Hepatocyte (in vitro differentiated cells): ENCODE results near the gene DAB2. TPM values are rescaled to one million over a fixed set of nuclear protein-coding genes. Genes with fewer than 3 reads are reported as not detected.
A peak's percentile ranks its signal among the peaks of the same experiment; 100 is the strongest.

Experiments
- DNase-seq: peaks from one replicate; pipeline ENCODE4 v3.0.0-alpha.2; 2016; ENCODE audit warnings: low spot score
- H2AFZ ChIP-seq: fragments of 200-600 bp; sonication (generic); 2 replicates; pipeline ENCODE4 v1.6.0; 2016; ENCODE audit warnings: antibody characterized with exemption, mild to moderate bottlenecking
- H3K27ac ChIP-seq: fragments of 200-600 bp; sonication (generic); 2 replicates; pipeline ENCODE4 v1.5.1; 2016; ENCODE audit warnings: mild to moderate bottlenecking
- H3K27me3 ChIP-seq: fragments of 200-600 bp; sonication (generic); 2 replicates; pipeline ENCODE4 v1.6.1; 2016
- H3K36me3 ChIP-seq: fragments of 200-600 bp; sonication (generic); replicated peaks from 2 replicates; pipeline ENCODE4 v1.5.1; 2016; ENCODE audit warnings: low read depth; ENCODE audit not compliant: insufficient read depth
- H3K4me1 ChIP-seq: fragments of 200-600 bp; sonication (generic); 2 replicates; pipeline ENCODE4 v1.5.1; 2016; ENCODE audit warnings: mild to moderate bottlenecking, moderate library complexity; ENCODE audit not compliant: insufficient read depth
- H3K4me2 ChIP-seq: fragments of 200-600 bp; sonication (generic); 2 replicates; pipeline ENCODE4 v1.6.0; 2016
- H3K4me3 ChIP-seq: fragments of 200-600 bp; sonication (generic); 2 replicates; pipeline ENCODE4 v1.5.1; 2016; ENCODE audit warnings: mild to moderate bottlenecking
- H3K79me2 ChIP-seq: fragments of 200-600 bp; sonication (generic); 2 replicates; pipeline ENCODE4 v1.6.0; 2017; ENCODE audit warnings: mild to moderate bottlenecking
- H3K9me2 ChIP-seq: fragments of 200-600 bp; sonication (generic); replicated peaks from 2 replicates; pipeline ENCODE4 v1.6.0; 2017; ENCODE audit warnings: mild to moderate bottlenecking; ENCODE audit not compliant: insufficient read depth
- H3K9me3 ChIP-seq: fragments of 200-600 bp; sonication (generic); 2 replicates; pipeline ENCODE4 v1.5.1; 2016; ENCODE audit warnings: low read depth, mild to moderate bottlenecking
- H4K20me1 ChIP-seq: fragments of 200-600 bp; sonication (generic); 2 replicates; pipeline ENCODE4 v1.6.0; 2016; ENCODE audit warnings: mild to moderate bottlenecking; ENCODE audit not compliant: insufficient read depth, poor library complexity, severe bottlenecking
- EZH2 ChIP-seq: fragments of 200-600 bp; sonication (generic); IDR thresholded peaks from 2 replicates; pipeline ENCODE4 v1.6.1; 2016; ENCODE audit warnings: antibody characterized with exemption, mild to moderate bottlenecking, borderline replicate concordance
- EZH2phosphoT487 ChIP-seq: fragments of 200-600 bp; sonication (generic); IDR thresholded peaks from one replicate; pipeline ENCODE4 v1.6.1; 2018; ENCODE audit warnings: antibody characterized with exemption, mild to moderate bottlenecking, low read depth, moderate library complexity; ENCODE audit not compliant: unreplicated experiment, severe bottlenecking
- WGBS: methylation state at CpG from one replicate; pipeline ENCODE4 v1.1.6; 2016; ENCODE audit warnings: low lambda C conversion rate; ENCODE audit errors: missing lambda C conversion rate; 5-methylcytosine and 5-hydroxymethylcytosine counted together
- polyA plus RNA-seq: library from polyadenylated mRNA; unstranded; fragments of >200 nt; fragmentation: Nextera tagmentation; extraction: Ambion mirVana; gene quantifications from 2 replicates; pipeline ENCODE4 v1.2.1, GENCODE V29; 2016
- total RNA-seq: library from RNA; depleted of rRNA; stranded (reverse); fragments of >200 nt; gene quantifications from 2 replicates; pipeline ENCODE4 v1.2.3, GENCODE V29; 2014
- TF ChIP-seq, protein P1 (sequence below): fragments of 200-600 bp; sonication (generic); IDR thresholded peaks from 2 replicates; pipeline ENCODE4 v1.5.1; 2016; ENCODE audit warnings: antibody characterized with exemption, mild to moderate bottlenecking; ENCODE audit not compliant: poor library complexity

Gene DAB2
- total and polyA plus RNA-seq, 2 experiments from 2014 or later: 98.9 to 130 TPM

DNA sequence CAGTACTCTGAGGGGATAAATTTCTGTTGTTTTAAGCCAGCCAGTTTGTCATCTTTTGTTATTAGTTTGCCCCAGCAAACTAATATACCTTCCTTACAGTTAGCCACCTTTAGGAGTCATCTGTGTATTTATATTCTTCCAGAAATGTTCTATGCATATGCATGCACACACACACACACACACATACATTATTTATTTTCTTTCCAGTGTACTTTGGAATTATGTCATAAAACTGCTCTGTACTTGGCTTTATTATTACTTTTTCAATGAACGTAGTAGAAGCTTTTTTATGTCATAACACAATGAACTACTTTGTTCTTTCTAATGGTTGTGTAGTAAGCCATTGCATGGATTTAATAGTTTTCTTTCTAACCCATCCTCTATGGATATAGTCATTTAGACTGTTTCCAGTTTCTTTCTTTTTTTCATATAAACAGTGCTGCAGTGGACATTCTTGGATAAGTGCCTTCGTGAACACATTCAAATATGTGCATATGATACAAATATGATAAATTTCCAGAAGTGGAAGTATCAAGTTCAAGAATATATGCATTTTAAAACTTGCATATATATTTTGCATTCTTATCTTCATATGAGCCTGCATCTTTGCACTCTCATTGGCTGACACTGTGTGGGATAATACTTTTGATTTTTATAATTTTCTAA, 26.6 kb upstream of the DAB2 start:
- Histone ChIP-seq H3K79me2 (no peaks in the 10 kb centered on the region), H3K27ac (no peak overlapping the region), H3K9me2 (no peaks in the 10 kb centered on the region), H2AFZ (no peak overlapping the region), H4K20me1 (no peaks in the 10 kb centered on the region), H3K36me3 (no peaks in the 10 kb centered on the region), H3K4me3 (no peak overlapping the region), H3K4me2 (no peak overlapping the region), H3K9me3 (no peaks in the 10 kb centered on the region), H3K27me3 (no peaks in the 10 kb centered on the region), H3K4me1 (no peaks in the 10 kb centered on the region)
- TF ChIP-seq EZH2: no peak
- TF ChIP-seq EZH2phosphoT487: no peak
- TF ChIP-seq, protein P1, sequence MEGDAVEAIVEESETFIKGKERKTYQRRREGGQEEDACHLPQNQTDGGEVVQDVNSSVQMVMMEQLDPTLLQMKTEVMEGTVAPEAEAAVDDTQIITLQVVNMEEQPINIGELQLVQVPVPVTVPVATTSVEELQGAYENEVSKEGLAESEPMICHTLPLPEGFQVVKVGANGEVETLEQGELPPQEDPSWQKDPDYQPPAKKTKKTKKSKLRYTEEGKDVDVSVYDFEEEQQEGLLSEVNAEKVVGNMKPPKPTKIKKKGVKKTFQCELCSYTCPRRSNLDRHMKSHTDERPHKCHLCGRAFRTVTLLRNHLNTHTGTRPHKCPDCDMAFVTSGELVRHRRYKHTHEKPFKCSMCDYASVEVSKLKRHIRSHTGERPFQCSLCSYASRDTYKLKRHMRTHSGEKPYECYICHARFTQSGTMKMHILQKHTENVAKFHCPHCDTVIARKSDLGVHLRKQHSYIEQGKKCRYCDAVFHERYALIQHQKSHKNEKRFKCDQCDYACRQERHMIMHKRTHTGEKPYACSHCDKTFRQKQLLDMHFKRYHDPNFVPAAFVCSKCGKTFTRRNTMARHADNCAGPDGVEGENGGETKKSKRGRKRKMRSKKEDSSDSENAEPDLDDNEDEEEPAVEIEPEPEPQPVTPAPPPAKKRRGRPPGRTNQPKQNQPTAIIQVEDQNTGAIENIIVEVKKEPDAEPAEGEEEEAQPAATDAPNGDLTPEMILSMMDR: no peak
- WGBS: 63% methylated on average over 2 of the region's 2 CpGs
- no peak for DNase-seq

DNA sequence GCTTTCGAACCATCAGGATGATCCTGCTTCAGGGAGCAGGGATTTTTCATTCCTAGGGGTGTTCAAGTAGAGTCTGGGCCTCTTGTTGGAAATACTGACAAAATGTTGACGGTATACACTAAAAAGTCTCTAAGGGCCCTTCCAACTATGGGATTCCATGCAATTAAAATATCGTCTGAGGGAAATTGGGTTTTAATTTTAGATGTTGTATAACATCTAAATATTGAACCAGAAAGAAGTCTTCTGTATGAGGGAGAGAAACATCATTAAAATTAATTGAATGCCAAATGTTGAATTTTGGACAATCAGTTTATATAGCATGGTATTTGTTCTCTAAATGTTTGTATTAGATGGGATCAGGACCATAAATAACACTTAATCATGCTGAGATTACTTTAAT, 25.7 kb upstream of the DAB2 start:
- Histone ChIP-seq H3K9me3 (no peaks in the 10 kb centered on the region), H3K27me3 (no peaks in the 10 kb centered on the region), H3K4me2 (no peak overlapping the region), H3K4me1 (no peaks in the 10 kb centered on the region), H2AFZ (no peak overlapping the region), H3K79me2 (no peaks in the 10 kb centered on the region), H3K27ac (no peak overlapping the region), H4K20me1 (no peaks in the 10 kb centered on the region), H3K4me3 (no peak overlapping the region), H3K9me2 (no peaks in the 10 kb centered on the region), H3K36me3 (no peaks in the 10 kb centered on the region)
- TF ChIP-seq EZH2: no peak
- TF ChIP-seq, protein P1: no peak
- no peak for TF ChIP-seq EZH2phosphoT487
- no peak for DNase-seq
- WGBS: 88% methylated on average over 3 of the region's 3 CpGs

DNA sequence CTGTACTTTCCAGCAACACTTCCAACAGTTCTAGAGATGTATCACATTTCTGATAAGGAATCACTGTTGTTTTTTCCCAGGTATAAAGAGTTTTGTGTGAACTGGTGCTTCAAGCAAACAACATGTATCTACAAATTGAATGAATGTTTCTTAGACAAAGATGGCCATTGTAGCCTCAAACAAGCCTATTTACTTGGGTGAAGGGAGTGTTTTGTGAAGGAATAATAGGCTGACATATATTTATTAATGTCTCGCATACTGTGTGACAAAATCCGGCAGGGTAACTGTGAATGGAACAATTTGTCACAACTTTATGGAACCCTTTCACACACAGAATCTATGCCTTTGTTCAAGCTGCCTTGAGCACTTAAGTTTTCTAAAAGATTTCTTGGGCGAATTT, 24.8 kb upstream of the DAB2 start:
- H3K79me2 ChIP-seq: no peaks in the 10 kb centered on the region
- no peaks in the 10 kb centered on the region for H3K27me3 ChIP-seq
- no peak overlapping the region for H3K4me3 ChIP-seq
- no peaks in the 10 kb centered on the region for H3K9me3 ChIP-seq
- TF ChIP-seq EZH2phosphoT487 (no peak), EZH2 (no peak)
- TF ChIP-seq, protein P1: no peak
- H3K36me3 ChIP-seq: no peaks in the 10 kb centered on the region
- H3K27ac ChIP-seq: peak overlapping the region; percentile 76
- H3K4me1 ChIP-seq: no peaks in the 10 kb centered on the region
- H2AFZ ChIP-seq: no peak overlapping the region
- WGBS: 94% methylated on average over 3 of the region's 3 CpGs
- no peaks in the 10 kb centered on the region for H3K9me2 ChIP-seq
- no peak for DNase-seq
- no peak overlapping the region for H3K4me2 ChIP-seq
- no peaks in the 10 kb centered on the region for H4K20me1 ChIP-seq
